Kidney glomerular epithelial cell (primary cell): ENCODE measurements around the gene NTNG2.

Experiments used
- DNase-seq: peaks from one replicate; lab custom pipeline; 2025; lab: John Stamatoyannopoulos, UW

Gene NTNG2

DNA sequence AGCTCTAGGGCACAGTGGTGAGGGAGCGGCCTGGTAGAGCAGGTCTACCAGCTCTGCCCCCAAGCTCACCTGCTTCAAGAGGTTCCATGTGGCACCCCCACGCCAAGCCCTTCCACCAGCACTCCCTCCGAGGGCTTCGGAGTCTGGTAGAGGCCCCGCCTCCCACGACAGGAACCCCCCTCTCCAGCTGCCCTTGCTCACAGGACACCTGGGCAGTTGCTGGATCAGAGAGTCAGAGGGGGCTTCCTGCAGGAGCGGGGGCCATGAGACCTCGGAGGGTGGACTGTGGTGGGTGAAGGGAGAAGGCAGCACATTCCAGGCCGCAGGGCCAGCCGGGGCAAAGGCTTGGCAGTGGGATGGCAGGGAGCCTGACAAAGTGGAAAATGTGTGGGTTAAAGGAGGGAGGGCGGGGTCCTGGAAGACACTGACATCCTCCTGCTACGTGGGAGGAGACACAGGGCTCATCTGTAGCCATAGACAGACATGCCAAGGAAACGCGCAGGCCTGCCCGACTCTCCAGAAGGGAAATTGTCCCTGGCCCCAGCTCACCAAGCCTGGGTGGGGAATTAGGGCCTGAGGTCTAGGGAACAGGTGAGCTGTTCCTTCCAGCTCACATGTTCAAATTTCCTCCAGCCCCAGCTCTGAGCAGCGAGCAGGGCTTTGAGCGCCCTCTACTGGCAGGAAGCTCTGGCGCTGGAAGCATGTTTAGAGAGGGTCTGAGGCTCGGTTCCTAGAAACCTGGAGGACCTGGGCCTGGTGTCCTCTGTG, 74.2 kb downstream of the NTNG2 start:
- peak; percentile 55 for DNase-seq

DNA sequence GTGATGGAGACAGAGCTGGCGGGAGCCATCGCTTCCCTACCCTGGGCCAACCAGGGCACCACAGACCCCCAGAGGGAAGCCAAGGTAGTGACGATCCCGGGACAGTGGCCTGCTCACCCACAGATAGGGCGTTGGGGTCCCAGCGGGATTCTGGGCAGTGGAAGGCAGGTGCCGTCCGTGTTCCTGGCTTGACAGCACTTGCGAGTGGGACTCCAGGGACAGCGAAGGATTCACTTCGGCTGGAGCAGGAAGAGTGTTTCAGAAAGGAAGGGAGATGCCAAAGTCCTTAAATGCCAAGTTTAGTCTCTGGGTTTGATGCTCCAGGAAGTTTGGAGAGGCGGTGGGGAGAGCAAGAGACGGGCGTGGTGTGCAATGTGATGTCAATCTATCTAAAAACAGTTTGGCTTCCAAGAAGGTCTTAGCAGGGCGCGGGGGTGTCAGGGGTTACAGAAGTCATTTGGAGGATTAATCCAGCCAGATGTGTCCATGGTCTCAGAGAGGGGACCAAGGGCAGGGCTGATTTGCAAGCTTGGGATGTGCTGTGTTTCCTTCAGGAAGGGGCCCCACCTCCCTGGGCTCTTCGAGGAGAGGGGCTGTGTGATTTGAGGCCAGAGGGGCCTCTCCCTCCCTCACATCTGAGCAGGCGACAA, 74.9 kb downstream of the NTNG2 start:
- no peak for DNase-seq

DNA sequence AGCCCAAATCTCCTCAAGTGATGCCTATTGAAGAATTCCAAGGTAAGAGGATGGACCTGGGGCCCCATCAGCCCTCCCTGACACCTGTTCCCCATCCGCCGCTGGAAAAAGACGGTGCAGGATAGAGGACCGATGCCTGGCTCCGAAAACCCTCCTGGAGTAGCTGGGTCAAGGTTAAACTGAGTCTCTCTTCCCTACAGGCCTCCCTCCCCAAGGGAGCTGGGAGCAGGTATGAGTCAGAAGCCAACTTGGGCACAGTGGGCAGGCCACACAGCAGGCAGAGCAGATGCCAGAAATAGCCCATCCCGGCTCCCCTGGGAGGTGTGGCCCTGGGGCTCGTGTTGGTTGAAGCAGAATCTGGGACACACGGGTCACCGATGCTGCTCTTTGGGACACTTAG, 75.6 kb downstream of the NTNG2 start:
- DNase-seq: no peak

DNA sequence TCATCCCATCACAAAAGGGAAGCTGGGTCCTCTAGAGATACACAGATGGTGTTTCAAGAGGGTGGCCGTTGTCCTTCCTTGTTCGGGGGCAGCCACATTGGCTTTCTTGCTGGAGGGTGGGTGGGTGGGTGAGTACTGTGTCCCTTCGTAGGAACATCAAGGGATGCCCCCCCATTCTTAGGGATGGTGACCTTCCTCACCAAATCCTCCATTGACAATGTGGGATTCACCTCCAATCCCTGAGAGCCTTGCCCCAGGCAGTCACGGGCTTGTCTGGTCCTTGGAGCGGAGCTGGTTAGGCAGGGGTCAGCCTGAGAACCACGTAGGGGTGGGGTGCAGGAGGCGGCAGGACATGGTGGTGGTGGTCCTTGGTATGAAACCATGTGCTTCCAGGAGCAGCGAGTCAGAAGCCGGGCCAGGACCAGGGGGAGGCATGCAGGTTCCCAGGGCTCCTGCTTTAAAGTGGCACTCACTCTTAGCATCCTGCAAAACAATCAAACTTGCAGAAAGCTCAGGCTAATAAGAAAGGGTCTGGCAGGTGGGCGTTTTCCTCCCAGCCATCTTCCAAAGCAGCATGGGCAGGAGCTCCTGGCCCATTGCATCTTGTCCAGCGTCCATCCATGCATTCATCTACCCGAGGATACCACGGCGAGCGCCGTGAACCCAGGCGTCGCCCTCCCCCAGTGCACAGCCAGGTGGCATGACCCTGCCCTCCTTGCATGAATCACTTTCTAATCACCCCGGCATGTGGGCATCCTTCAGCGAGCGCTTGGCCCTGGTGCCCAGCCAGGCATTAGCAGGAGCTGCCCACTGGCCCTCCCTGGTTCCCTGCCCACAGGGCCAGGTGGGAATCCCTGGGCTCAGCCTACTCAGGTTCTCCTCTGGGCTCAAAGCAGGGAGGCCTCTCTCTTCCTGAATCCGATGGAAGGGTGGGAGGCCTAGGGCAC, 76.4 kb downstream of the NTNG2 start:
- no peak for DNase-seq

DNA sequence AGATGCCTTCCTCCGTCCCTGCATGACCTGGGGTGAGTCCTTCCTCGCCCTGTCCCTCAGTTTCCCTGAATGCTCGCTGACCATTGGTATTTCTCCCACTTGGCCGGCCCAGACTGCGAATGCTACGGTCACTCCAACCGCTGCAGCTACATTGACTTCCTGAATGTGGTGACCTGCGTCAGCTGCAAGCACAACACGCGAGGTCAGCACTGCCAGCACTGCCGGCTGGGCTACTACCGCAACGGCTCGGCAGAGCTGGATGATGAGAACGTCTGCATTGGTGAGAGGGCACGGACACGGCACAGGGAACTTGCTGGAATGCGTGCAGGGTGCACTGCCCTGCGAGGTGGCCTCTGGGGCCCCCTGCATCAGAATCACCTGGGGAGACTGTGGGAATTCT, 77.1 kb downstream of the NTNG2 start:
- no peak for DNase-seq

DNA sequence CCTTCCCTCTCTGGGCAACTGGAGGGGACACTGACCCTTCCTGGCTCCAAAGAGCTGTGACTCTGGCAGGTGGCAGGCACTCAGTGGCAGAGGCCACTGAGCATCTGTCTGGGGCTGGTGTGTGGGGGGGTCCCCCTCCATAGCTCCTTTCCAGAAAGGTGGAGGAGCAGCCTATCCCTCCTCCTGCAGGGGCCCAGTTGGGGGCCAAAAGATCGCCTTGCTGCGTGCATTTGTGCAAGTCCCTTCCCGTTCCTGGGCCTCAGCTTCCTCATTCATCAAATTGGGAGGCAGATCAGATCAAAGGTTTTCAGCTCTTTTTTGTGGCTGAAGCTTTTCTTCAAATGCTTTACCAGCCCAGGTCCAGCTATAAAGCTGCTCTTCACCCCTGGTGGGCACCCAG, 77.7 kb downstream of the NTNG2 start:
- DNase-seq: no peak

DNA sequence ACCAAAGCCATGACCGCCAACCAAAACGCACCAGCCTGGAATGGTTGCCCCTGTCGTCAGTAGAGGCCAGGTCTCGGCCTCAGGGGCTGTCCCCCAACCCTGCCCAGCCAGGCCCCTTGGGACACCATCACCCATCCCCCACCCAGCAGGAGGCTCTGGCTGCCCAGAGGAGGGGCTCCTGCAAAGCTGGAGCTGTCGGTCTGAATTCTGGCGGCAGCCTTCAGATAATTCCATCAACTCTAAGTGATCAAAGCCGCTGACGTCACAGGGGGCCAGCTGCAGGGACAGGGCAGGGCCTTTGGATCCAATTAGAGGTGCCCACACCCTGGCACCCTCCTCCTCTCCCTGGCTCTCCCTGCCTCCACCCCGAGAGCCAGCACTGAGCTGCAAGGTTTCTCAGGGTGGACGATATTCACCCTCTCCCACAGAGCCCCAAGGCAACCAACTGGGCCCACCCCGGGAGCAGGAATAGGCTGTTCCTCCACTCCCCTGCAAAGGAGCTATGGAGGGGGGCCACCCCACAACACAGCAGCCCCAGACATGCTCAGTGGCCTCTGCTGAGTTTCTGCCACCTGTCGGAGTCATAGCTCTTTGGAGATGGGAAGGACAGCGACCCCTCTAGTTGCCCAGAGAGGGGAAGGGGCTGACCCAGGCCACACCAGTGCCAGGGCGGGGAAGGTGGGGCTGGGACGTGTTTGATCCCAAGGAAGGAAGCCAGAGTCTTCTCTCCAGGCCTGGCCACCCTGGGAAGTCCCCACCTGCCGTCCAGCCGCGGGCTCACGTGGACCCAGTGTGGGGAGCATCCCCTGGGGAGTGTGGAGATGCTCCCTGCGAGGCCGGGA, 78.4 kb downstream of the NTNG2 start:
- no peak for DNase-seq

DNA sequence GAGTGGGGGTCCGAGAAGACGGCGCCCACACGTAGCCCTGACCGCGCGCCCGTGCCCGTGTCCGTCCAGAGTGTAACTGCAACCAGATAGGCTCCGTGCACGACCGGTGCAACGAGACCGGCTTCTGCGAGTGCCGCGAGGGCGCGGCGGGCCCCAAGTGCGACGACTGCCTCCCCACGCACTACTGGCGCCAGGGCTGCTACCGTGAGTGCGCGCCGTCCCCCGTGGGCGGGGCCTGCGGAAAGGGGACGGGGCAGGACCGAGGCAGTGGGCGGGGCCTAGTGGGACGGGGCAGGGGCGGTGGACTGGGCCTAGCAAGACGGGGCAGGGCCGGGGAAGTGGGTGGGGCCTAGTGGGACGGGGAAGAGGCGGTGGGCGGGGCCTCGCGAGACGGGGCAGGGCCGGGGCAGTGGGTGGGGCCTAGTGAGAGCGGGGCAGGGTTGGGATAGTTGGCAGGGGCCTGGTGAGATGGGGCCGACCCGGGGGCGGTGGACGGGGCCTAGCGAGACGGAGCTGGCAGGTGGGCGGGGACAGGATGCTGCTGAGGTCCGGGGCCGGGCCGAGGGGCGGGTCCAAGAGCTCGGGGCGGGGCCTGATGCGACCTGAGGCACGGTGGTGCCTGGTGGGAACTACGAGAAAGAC, 79.1 kb downstream of the NTNG2 start:
- peak; percentile 62 for DNase-seq

DNA sequence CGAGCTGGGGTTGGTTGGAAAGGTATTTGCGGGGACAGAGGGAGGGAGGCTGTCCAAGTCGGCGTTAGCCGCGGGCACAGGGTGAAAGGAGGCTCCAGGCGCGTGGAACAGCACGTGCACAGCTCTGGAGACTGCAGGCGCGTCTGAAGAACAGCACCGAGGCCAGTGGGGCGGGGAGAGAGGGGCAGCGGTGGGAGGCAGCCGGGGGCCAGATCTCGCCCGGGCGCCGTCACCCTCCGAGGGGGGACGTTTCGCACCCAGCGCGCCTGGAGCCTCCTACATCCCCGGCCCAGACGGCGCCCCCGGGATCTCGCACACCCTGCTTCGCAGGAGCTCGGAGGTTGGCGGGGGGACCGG, 79.6 kb downstream of the NTNG2 start:
- no peak for DNase-seq

DNA sequence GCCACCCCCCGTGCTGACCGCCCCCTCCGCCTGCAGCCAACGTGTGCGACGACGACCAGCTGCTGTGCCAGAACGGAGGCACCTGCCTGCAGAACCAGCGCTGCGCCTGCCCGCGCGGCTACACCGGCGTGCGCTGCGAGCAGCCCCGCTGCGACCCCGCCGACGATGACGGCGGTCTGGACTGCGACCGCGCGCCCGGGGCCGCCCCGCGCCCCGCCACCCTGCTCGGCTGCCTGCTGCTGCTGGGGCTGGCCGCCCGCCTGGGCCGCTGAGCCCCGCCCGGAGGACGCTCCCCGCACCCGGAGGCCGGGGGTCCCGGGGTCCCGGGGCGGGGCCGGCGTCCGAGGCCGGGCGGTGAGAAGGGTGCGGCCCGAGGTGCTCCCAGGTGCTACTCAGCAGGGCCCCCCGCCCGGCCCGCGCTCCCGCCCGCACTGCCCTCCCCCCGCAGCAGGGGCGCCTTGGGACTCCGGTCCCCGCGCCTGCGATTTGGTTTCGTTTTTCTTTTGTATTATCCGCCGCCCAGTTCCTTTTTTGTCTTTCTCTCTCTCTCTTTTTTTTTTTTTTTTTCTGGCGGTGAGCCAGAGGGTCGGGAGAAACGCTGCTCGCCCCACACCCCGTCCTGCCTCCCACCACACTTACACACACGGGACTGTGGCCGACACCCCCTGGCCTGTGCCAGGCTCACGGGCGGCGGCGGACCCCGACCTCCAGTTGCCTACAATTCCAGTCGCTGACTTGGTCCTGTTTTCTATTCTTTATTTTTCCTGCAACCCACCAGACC, 80.2 kb downstream of the NTNG2 start:
- no peak for DNase-seq

DNA sequence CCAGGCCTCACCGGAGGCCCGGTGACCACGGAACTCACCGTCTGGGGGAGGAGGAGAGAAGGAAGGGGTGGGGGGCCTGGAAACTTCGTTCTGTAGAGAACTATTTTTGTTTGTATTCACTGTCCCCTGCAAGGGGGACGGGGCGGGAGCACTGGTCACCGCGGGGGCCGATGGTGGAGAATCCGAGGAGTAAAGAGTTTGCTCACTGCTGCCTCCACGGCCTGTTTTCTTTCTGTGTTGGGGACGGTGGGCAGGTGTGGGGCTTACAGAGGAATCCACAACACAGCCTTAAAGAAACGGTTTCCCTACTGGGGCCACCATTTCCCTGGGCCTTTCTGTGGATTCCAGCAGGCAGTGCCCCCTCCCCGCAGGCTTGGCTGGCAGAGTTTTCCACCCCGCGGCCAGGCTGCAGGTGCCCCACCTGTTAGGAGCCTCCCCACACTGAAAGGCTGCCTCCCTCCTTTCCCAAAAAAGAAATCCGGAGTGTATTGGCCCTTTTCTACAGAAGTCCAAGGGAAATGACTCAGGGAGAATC, 80.8 kb downstream of the NTNG2 start:
- DNase-seq: no peak

DNA sequence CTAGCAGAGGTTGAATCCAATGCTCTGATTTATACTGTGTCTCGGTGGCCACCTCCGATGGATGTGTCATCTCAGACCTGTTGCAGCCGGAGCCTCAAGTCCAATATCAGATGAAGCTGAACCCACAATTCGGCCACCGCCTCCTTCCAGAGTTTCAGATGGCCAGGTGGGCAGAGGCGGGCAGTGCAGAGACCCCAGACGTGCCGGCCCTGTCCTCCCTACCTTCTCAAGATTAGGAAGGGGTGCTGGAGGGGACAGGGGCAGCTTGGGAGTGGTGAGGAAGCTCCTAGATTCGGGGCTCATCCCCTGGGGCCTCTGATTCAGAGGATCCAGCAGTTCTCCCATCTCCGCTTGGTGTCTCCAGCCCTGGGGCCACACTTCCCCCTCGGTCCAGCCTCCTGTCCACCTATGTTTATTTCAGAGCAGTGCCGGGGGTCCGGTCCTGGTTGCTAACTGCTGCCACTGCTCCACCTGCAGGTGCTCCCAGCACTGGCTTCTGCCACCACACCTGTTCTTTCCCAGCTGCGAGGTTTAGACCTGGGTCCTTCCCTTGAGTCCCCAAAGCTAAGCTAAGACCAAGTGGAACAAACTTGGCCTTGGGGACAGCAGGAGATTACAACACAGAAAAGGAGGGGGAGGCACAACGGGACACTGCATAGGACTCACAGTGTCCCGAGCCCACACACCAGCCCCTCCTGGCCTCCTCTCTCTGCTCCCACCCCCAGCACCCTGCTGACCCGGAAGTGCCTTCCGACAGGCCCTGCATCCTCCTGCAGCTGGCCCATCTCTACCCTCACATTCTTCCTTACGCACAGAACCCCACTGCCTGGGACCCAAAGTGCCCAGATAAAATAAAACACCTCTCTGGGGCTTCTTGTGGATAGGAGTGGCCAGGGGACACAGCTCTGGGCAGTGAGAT, 81.6 kb downstream of the NTNG2 start:
- no peak for DNase-seq

DNA sequence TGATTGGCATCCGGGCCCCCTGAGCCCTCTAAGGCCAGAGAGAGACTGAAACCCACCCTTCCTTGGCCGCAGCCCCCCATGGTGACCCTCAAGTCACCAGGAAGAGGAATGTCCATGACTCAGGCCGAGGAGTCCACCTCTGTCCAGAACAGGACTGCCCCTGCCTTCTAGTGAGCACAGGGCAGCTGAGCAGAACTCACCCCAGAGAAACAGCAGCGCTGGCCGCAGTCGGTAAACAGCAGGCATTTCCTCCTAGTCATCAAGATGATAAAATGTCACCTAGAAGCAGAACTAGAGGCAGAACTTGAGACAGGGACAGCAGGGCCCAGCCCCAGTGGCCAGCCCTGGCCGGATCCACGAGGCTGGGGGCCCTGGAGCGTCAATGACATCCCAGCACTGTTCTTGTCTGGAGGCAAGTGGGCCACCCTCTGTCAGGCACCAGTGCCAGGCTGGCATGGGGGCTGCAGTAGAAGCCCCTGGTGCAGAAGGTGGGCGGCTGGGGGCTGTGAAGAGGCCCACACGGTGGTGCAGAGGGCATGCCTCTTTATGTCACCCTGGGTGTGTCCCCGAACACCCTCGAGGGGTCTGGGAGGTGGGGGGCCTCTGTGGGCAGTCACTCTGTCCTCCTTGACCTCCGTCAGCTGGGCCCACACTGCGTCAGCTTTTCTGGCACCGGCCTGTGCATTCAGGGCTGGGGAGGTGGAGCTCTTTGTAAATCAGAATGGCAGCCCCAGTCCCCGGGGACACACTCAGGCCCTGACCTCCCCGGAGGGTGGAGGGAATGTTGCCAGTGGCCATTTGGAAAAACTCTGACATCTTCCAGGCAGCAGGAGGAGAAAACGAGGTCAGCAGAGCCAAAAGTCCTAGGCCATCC, 83.0 kb downstream of the NTNG2 start:
- DNase-seq: no peak

DNA sequence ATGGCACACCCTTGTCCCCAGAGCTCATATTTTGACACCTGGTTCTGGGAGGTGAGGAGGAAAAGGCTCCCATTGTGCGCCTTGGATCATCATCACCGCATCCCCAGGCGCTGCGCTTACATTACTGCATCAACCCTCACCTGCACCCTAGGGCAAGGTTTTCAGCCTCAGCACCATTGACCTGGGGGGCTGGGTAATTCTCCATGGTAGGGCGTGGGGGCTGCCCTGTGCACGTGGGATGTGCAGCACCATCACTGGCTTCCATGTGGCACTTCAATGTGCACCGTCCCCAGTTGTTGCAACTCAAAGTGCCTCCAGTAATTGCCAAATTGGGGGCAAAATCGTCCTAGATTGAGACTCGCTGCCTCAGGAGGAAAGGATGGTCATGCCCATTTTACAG, 83.6 kb downstream of the NTNG2 start:
- no peak for DNase-seq

DNA sequence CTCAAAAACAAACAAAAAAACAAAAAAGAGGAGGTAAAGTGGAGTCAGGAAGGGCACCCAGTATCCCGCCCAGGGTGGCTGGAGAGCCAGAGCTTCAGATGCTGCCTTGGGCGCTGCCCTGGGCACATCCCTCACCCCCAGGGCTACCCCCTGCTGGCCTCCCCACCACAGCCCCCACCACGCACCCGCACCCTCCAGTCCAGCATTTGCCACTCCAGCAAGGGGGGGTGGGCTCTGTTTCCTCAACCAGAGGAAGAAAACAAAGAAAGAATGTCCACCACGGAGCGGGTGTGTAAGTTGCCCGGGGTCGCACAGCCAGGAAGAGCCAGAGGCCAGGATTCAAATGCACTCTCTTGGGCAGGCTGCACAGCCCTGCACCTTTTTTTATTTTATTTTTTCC, 86.1 kb downstream of the NTNG2 start:
- DNase-seq: no peak

DNA sequence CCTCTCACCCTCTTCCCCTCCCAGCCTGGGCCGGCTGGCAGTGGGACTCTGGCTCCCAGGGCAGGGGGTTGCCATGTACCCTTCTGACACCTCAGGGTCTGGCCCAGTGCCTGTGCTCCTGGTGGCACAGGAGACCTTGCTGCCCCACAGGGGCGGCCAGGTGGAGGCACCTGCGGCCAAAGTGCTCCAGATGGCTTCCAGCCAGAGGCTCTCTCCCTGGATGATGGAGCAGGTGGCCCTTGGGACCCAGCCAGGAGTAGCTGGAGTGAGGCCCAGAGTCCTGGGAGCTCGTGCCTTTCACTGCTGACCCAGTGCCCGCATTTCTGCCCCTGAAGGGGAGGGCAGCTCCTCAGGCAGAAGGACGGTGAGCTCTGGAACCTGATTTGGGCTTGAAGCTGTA, 87.3 kb downstream of the NTNG2 start:
- DNase-seq: no peak

DNA sequence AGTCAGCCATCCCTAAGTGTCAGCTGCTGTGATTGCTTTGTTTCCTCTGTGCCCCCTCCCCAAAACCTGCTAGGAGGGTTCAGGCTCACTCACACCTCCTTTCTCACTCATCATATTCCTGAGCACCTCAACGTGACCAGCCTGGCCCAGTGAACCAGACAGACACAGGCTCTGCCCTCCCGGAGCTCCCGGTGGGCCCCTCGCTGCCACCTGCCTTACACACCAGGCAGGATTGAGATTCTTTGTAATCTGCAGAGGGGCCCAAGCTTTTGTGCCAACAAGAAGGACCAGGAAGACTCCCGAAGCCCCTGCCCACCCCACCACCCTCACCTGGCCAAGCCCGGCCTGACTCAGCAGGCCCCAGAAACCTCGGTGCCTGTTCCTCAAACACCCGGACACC, 87.8 kb downstream of the NTNG2 start:
- no peak for DNase-seq
